Measurements from ENCODE around the gene ACSM5. TPM values are rescaled to one million over a fixed set of nuclear protein-coding genes. Genes with fewer than 3 reads are reported as not detected.

Gene ACSM5
- total RNA-seq, 2 experiments from 2014 or later = not detected

DNA sequence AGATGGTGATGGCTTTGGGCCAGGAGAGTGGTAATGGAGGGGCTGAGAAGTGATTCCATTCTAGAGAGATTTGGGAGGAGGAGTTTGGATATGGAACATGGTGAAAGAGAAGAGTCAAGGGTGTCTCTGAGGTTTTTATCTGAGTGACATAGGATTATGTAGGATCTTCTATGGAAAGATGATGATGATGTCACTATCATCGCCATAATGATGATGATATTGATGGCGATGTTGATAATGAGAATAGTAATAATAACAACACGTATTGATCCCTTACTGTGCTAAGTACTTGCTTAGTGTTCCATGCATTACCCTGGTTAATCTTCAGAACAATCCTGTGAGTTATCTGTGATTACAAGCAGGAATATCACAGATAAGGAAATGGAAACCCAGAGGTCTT lies 21.4 kb upstream of the ACSM5 start:
- no peak overlapping the region for H3K27ac Mint-ChIP-seq
- DNase-seq (no peak), ATAC-seq (no peak)
- CTCF ChIA-PET = interaction anchor here (1.0 kb wide), 2 partner anchors 11 to 489 kb away, joined by 3 read pairs; no protein-coding TSS in a partner anchor
- H3K27me3 Mint-ChIP-seq = peaks cover 6% of the 10 kb centered on the region
- no peaks in the 10 kb centered on the region for H3K4me1 Mint-ChIP-seq
- H3K36me3 Mint-ChIP-seq = no peaks in the 10 kb centered on the region
- no peak overlapping the region for H3K4me3 Mint-ChIP-seq
- H3K9me3 Mint-ChIP-seq (ENCODE audit: low read depth) = no peaks in the 10 kb centered on the region

DNA sequence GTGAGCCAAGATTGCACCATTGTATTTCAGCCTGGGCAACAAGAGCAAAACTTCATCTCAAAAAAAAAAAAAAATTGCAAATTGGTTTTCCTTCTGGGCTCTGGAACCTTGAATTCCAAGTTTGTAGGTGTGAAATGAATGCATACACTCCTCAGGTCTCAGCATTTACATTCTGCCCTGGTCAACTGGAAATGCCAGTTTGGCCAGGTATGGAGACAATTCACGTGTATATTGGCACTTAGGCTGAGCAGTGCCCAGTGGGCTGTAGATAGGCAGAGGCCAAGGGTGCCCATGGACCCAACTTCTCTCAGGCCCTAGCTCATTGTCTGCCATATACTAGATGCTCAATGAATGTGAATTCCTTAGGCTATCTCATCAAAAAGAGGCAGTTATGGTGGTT lies 20.5 kb upstream of the ACSM5 start:
- H3K4me3 Mint-ChIP-seq = no peak overlapping the region
- no peaks in the 10 kb centered on the region for H3K4me1 Mint-ChIP-seq
- DNase-seq (no peak), ATAC-seq (no peak)
- H3K9me3 Mint-ChIP-seq (ENCODE audit: low read depth) = no peaks in the 10 kb centered on the region
- peaks cover 6% of the 10 kb centered on the region for H3K27me3 Mint-ChIP-seq
- H3K36me3 Mint-ChIP-seq = no peaks in the 10 kb centered on the region
- CTCF ChIA-PET = interaction anchor here (1.0 kb wide), 2 partner anchors 10 to 490 kb away, joined by 3 read pairs; no protein-coding TSS in a partner anchor
- H3K27ac Mint-ChIP-seq = no peak overlapping the region

DNA sequence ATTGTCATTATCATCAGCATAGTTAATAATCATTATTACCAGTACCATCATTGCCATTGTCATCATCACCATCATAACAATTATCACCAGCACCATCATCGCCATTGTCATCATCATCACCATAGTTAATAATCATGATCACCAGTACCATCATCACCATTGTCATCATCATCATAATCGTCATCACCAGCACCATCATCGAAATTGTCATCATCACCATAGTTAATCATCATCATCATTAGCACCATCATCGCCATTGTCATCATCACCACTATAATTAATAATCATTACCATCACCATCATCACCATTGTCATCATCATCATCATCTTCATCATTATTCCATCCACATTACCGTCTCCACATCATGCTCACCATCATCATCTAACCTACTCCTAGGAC lies 18.3 kb upstream of the ACSM5 start:
- Mint-ChIP-seq H3K9me3 (ENCODE audit: low read depth) (no peaks in the 10 kb centered on the region), H3K36me3 (no peaks in the 10 kb centered on the region), H3K4me1 (no peaks in the 10 kb centered on the region), H3K27ac (no peak overlapping the region), H3K27me3 (peaks cover 6% of the 10 kb centered on the region), H3K4me3 (no peak overlapping the region)
- DNase-seq (no peak), ATAC-seq (no peak)
- CTCF ChIA-PET = no interaction called here

DNA sequence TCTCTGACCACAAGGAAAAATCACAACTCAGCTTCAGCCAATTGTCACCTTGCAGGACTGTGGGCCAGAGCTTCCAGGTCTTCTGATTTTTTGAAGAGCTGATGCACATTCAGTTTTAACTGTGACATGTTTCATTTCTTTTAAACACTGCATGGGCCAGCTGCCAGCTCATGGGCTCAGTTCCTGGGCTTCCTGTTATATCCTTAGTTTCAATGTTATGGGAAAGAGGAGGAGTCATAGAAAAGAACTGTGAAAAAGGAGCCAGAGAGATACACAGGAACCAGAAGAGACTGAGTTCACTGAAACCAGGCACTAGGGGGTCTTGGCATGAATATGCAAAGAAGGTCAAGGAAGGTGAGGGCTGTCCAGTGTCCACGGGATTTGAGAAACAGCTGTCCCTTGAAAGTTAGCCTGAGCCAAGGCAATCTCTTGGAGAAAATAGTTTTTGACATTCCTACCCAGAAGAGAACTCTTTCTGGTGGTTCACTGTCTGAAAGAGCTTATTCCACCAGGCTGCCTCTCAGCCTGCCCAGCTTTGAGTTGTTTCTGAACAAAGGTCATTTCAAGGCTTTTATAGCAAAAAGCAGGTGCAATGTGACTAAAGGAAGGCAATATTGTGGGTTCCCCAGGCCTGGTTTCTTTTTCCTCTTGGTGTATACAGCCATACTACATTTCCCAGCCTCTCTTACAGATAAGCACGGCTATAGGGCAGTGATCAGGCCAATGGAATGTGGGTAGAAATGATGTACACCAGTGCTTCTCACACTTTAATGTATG lies 15.3 kb upstream of the ACSM5 start:
- CTCF ChIA-PET = interaction anchor here (4.4 kb wide), 1 partner anchor 9 kb away, joined by 27 read pairs; no protein-coding TSS in a partner anchor
- Mint-ChIP-seq H3K4me1 (no peaks in the 10 kb centered on the region), H3K36me3 (no peaks in the 10 kb centered on the region), H3K9me3 (ENCODE audit: low read depth) (no peaks in the 10 kb centered on the region), H3K27ac (no peak overlapping the region), H3K27me3 (no peaks in the 10 kb centered on the region), H3K4me3 (no peak overlapping the region)
- ATAC-seq (no peak), DNase-seq (no peak)

DNA sequence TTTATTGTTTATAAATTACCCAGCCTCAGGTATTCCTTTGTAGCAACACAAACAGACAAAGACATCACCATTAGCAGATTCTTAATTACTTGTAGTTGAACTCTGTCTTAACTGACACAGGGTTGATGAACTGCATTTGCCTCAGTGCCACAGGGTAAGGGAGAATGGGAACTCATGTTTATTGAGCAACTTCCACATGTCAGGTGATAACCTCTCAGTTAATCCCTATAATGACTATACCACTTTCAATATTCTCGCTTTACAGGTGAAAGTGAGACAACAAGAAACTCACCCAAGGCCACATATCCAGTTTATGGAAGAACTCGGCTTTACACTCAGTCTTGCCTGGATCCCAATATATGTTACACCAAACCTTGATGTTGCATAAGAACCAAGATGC lies 13.4 kb upstream of the ACSM5 start:
- CTCF ChIA-PET = interaction anchor here (4.4 kb wide), 1 partner anchor 11 kb away, joined by 27 read pairs; no protein-coding TSS in a partner anchor
- no peak overlapping the region for H3K4me3 Mint-ChIP-seq

DNA sequence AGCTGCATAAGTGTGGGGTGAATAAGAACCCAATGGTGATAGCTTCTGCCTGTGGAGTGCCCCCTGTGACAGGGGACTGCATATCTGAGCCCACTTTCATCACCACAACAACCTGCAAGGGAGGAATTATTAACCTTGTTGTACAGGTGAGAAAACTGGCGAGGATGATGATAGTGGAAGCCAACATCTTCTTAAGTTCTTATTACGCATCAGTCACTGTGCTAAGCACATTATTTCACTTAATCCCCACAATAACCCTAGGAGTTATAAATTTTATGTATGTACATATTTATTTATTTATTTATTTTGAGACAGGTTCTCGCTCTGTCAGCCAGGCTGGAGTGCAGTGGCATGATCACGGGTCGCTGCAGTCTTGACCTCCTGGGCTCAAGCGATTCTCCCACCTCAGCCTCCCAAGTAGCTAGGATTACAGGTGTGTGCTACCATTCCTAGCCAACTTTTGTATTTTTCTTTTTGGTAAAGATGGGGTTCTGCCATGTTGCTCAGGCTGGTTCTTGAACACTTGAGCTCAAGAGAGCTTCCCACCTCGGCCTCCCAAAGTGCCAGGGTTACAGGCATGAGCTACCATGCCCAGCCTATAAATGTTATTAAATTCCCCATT lies 12.4 kb upstream of the ACSM5 start:
- Mint-ChIP-seq H3K27me3 (no peaks in the 10 kb centered on the region), H3K4me1 (no peaks in the 10 kb centered on the region), H3K9me3 (ENCODE audit: low read depth) (no peaks in the 10 kb centered on the region), H3K36me3 (no peaks in the 10 kb centered on the region), H3K4me3 (no peak overlapping the region), H3K27ac (no peak overlapping the region)
- DNase-seq (no peak), ATAC-seq (no peak)
- CTCF ChIA-PET = no interaction called here

More for the DNA sequence above, 13.4 kb upstream of the ACSM5 start:
- no peak overlapping the region for H3K27ac Mint-ChIP-seq
- ATAC-seq = no peak
- no peaks in the 10 kb centered on the region for H3K4me1 Mint-ChIP-seq
- no peaks in the 10 kb centered on the region for H3K27me3 Mint-ChIP-seq
- H3K9me3 Mint-ChIP-seq (ENCODE audit: low read depth) = no peaks in the 10 kb centered on the region
- H3K36me3 Mint-ChIP-seq = no peaks in the 10 kb centered on the region
- no peak for DNase-seq

DNA sequence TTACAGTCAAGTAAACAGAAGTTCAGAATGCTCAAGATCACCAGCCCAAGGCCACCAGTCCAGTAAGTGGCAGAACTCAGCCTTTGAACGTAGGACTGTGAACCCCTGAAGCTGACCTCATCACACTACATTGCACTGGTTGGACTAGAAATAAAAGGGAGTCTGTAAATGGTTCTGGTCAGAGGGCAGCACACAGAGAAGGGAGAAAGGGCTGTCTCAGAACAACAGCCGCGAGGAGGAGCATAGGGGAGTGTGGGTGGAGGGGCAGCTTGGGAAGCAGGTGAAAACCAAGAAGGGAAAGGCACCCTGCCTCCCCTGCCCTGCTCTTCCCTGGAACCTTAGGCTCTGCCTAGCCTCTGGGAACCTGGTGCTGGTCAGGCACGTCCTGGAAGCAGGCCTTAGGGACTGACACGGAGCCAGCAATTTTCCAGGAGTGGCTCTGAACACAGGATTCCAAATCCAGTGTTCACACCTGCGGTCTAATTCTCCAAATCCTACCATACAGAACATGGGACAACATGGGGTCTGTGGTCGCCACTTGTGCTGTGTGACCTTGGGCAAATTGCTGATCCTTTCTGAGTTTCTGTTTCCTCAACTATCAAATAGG lies 11.8 kb upstream of the ACSM5 start:
- no peaks in the 10 kb centered on the region for H3K36me3 Mint-ChIP-seq
- no peak overlapping the region for H3K4me3 Mint-ChIP-seq
- DNase-seq (no peak), ATAC-seq (no peak)
- H3K4me1 Mint-ChIP-seq = no peaks in the 10 kb centered on the region
- no peaks in the 10 kb centered on the region for H3K27me3 Mint-ChIP-seq
- CTCF ChIA-PET = no interaction called here
- H3K27ac Mint-ChIP-seq = no peak overlapping the region
- no peaks in the 10 kb centered on the region for H3K9me3 Mint-ChIP-seq (ENCODE audit: low read depth)

DNA sequence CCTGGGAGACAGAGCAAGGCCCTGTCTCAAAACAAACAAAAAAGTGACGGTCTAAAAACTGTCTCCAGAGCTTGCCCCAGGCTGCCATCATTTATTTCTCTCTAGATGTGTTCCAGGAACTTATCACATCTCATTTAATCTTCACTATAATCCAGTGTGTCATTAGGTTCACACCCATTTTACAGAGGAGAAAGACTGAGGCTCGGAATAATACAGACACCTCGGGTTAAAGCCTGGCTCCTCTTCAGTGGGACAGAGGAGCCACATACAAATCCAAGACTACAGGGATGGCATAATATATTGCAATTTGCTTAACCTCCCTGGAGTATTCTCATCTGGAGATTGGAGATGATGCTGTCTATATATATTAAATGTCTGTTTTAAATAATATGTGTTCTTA lies 10.7 kb upstream of the ACSM5 start:
- ATAC-seq (no peak), DNase-seq (no peak)
- no peaks in the 10 kb centered on the region for H3K4me1 Mint-ChIP-seq
- H3K9me3 Mint-ChIP-seq (ENCODE audit: low read depth) = no peaks in the 10 kb centered on the region
- no peak overlapping the region for H3K27ac Mint-ChIP-seq
- no peaks in the 10 kb centered on the region for H3K36me3 Mint-ChIP-seq
- no peak overlapping the region for H3K4me3 Mint-ChIP-seq
- no peaks in the 10 kb centered on the region for H3K27me3 Mint-ChIP-seq
- CTCF ChIA-PET = interaction anchor here (1.0 kb wide), 1 partner anchor 10 kb away, joined by 3 read pairs; no protein-coding TSS in a partner anchor

DNA sequence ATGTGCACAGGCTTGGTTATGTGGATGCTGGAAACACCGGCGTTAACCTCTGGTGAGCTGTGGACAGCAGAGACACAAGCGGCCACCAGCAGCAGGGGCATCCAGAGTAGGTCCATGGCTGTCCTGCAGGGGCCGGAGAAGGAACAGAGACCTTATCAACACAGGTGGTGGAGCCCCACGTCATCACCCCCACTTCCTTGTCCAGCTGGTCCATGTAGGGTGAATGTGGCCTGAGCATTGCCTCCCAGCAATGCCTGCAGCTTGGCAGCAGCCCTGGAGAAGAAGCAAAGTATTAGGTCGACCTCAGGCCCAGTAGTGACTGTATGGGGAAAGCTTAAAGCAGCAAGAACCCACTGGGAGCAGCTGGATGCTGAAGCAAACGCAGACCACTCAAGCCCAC lies 10.1 kb upstream of the ACSM5 start:
- H3K9me3 Mint-ChIP-seq (ENCODE audit: low read depth) = no peaks in the 10 kb centered on the region
- no peaks in the 10 kb centered on the region for H3K36me3 Mint-ChIP-seq
- H3K4me3 Mint-ChIP-seq = no peak overlapping the region
- CTCF ChIA-PET = interaction anchor here (1.0 to 2.8 kb wide), 2 partner anchors 11 to 14 kb away, joined by 3 to 18 read pairs; no protein-coding TSS in a partner anchor
- no peaks in the 10 kb centered on the region for H3K27me3 Mint-ChIP-seq
- DNase-seq (no peak), ATAC-seq (no peak)
- no peak overlapping the region for H3K27ac Mint-ChIP-seq
- no peaks in the 10 kb centered on the region for H3K4me1 Mint-ChIP-seq

DNA sequence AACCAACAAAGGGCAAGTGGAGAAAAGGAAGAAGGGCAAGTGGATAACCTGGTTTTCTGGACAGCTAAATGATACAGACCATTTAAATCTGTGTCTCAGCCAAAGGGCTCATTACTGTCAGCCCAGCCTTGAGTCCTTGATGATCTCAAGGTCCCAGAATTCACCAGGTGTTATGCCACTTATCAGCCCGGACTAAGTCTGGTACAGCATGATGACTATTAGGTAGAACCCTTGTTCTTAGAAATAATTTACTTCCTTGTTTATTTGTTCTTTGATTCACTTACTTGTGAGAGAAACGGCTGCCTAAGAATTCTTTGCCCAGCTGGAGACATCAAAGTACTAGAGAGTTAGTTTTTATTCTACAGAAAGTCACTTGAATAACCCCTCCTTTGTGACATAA lies 8.3 kb upstream of the ACSM5 start:
- no peaks in the 10 kb centered on the region for H3K36me3 Mint-ChIP-seq
- no peaks in the 10 kb centered on the region for H3K27me3 Mint-ChIP-seq
- no peaks in the 10 kb centered on the region for H3K9me3 Mint-ChIP-seq (ENCODE audit: low read depth)
- ATAC-seq = no peak
- no peak for DNase-seq
- no peak overlapping the region for H3K4me3 Mint-ChIP-seq
- no peaks in the 10 kb centered on the region for H3K4me1 Mint-ChIP-seq
- H3K27ac Mint-ChIP-seq = no peak overlapping the region
- CTCF ChIA-PET = interaction anchor here (2.8 kb wide), 1 partner anchor 16 kb away, joined by 18 read pairs; no protein-coding TSS in a partner anchor

DNA sequence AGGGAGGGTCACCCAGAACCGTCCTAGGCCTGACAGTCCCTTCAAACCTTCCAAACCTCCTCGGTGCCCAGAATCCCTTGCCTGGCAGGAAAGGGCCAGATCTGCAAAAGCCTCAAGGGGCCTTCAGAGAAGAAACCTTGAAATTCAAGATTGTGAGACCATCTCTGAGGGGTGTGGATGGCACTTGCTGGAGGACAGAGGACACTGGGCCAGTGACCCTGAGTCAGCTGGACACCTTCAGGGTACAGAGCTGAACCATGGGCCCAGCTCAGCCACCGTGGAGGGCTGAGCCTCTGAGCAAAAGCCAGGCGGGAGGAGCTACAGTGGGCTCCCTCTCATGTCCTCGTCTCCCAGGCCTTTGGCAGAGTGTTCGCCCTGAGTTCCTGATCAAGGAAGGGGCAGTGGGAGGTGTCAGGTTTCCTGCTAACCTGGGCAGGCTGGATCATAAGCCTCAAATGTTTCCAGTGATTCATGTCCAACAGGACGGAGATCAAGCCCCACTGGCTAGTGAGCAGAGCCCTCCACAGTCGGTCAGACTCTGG lies 7.8 kb upstream of the ACSM5 start:
- H3K9me3 Mint-ChIP-seq (ENCODE audit: low read depth) = no peaks in the 10 kb centered on the region
- H3K4me1 Mint-ChIP-seq = no peaks in the 10 kb centered on the region
- H3K4me3 Mint-ChIP-seq = no peak overlapping the region
- no peak overlapping the region for H3K27ac Mint-ChIP-seq
- no peak for ATAC-seq
- H3K36me3 Mint-ChIP-seq = no peaks in the 10 kb centered on the region
- CTCF ChIA-PET = interaction anchor here (2.8 kb wide), 1 partner anchor 17 kb away, joined by 18 read pairs; no protein-coding TSS in a partner anchor
- no peaks in the 10 kb centered on the region for H3K27me3 Mint-ChIP-seq
- no peak for DNase-seq

DNA sequence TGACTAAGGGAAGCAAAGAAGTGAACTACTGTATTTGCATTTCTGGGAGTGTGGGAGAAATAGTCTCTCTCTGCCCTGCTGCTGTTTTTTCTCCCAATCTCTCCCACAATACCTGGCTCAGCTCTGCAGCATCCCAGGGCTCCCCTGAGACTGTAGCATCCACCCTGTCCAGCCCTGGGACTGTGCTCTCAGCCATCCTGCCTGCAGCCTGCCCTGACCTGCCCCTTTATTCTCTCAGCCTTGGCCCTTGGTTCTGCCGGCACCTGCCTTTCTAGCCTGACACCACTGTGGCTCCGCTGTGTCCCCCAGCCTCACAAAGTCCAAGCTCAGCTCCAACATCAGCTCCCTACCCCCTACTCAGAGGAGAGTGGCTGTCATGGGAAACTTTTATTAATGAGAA lies 6.7 kb upstream of the ACSM5 start:
- Mint-ChIP-seq H3K4me3 (no peak overlapping the region), H3K27me3 (no peaks in the 10 kb centered on the region), H3K9me3 (ENCODE audit: low read depth) (no peaks in the 10 kb centered on the region), H3K4me1 (no peaks in the 10 kb centered on the region), H3K27ac (no peak overlapping the region), H3K36me3 (no peaks in the 10 kb centered on the region)
- DNase-seq (no peak), ATAC-seq (no peak)
- CTCF ChIA-PET = no interaction called here

DNA sequence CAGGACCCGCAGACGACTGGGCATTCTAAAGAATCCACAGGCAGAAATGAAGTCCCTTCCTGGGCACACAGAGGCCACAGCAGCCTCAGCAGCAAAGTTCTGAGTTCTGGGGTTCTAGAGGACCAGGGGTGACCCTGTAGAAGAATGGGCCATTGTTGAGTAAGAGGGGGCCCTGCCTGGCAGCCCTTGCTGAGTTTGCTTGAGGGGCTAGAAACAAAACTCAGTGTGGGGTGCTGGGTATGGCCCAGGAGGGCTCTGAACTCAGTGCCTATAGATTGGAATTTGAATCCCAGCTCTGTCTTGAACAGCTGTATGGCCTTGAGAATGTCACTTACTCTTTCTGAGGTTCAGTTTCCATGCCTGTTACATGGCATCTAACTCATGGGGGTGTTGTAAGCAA lies 4.7 kb upstream of the ACSM5 start, which contains the start of gene PDILT:
PDILT (minus strand) TSS at position 101 of the 400 bp plus-strand sequence. CDS start 5,437 bp downstream, outside the sequence.
- CTCF ChIA-PET = no interaction called here
- no peak within 1 kb of the TSS for H3K27ac Mint-ChIP-seq
- no peak for ATAC-seq
- no peaks in the 10 kb centered on the region for H3K27me3 Mint-ChIP-seq
- no peak for DNase-seq
- H3K36me3 Mint-ChIP-seq = no peaks in the 10 kb centered on the region
- no peak within 1 kb of the TSS for H3K4me3 Mint-ChIP-seq
- no peaks in the 10 kb centered on the region for H3K9me3 Mint-ChIP-seq (ENCODE audit: low read depth)
- H3K4me1 Mint-ChIP-seq = peaks cover 3% of the 10 kb centered on the region

Measured in activated CD8-positive, alpha-beta memory T cell treated with anti-CD3 and anti-CD28 coated beads, Interleukin-2, amount 10 ng/mL, durations not matched to agents 7 days and 5 days (primary cell).